HepG2 (cell line): ENCODE measurements around the gene RIMS3. TPM values are rescaled to one million over a fixed set of nuclear protein-coding genes. Genes with fewer than 3 reads are reported as not detected.
A peak's percentile ranks its signal among the peaks of the same experiment; 100 is the strongest.

Source experiments
- HNRNPUL1 ChIP-seq: fragments of 200-400 bp; formaldehyde crosslinking; IDR thresholded peaks from 2 replicates; pipeline ENCODE4 v1.6.1; 2017; ENCODE audit warnings: low read depth, mild to moderate bottlenecking, low read length, moderate library complexity
- ZMYM3 ChIP-seq: sonication (generic); formaldehyde crosslinking; IDR thresholded peaks from 2 replicates; pipeline ENCODE4 v1.5.1; 2020; ENCODE audit warnings: mild to moderate bottlenecking, missing genetic modification reagents
- ZNF430 ChIP-seq: sonication (generic); formaldehyde crosslinking; IDR thresholded peaks from 2 replicates; pipeline ENCODE4 v1.9.0; 2021; ENCODE audit warnings: mild to moderate bottlenecking, missing genetic modification reagents
- polyA plus RNA-seq, 8 experiments: library from polyadenylated mRNA; depleted of rRNA in 3 of 8; stranded (reverse) in 7 of 8; unstranded in 1 of 8; fragments of >200 nt; fragmentation: Illumina TruSeq in 4 of 8; extraction: Trizol in 4 of 8; gene quantifications; 2 replicates each; pipeline versions ENCODE4 v1.2.1 to v1.2.3, GENCODE V29; 2011 to 2016; ENCODE audit warnings: low read depth in 4 of 8, missing spikeins in 1 of 8, mixed read lengths in 1 of 8; ENCODE audit not compliant: insufficient read depth in 1 of 8
- total RNA-seq, 5 experiments: library from RNA; depleted of rRNA; stranded (reverse); fragments of >200 nt; fragmentation: Illumina TruSeq; extraction: Trizol; gene quantifications; 2 replicates each; pipeline ENCODE4 v1.2.3, GENCODE V29; 2016; ENCODE audit warnings: low read depth in 1 of 5
- TF ChIP-seq, protein P1 (sequence below): sonication (generic); formaldehyde crosslinking; IDR thresholded peaks from 2 replicates; pipeline ENCODE4 v1.8.0; 2023; ENCODE audit warnings: mild to moderate bottlenecking, missing genetic modification reagents
- TF ChIP-seq, protein P2 (sequence below), 2 experiments: fragments of 450-650 bp in 1 of 2; sonication (generic) in 1 of 2; formaldehyde crosslinking in 1 of 2; IDR thresholded peaks; 2 replicates each; pipeline versions ENCODE4 v1.6.1 to v1.8.0; 2016 to 2022; ENCODE audit warnings: antibody characterized with exemption in 1 of 2, mild to moderate bottlenecking in 1 of 2, missing genetic modification reagents in 1 of 2
- TF ChIP-seq, protein P3 (sequence below): sonication (generic); formaldehyde crosslinking; conservative IDR thresholded peaks from 2 replicates; pipeline ENCODE4 v1.8.1; 2023; ENCODE audit warnings: missing genetic modification reagents

Gene RIMS3
- total and polyA plus RNA-seq, 2 of the 13 experiments (the other 11 are each of a cell fraction or from before 2014, with no cell fraction given): 2.1 to 5.4 TPM

DNA sequence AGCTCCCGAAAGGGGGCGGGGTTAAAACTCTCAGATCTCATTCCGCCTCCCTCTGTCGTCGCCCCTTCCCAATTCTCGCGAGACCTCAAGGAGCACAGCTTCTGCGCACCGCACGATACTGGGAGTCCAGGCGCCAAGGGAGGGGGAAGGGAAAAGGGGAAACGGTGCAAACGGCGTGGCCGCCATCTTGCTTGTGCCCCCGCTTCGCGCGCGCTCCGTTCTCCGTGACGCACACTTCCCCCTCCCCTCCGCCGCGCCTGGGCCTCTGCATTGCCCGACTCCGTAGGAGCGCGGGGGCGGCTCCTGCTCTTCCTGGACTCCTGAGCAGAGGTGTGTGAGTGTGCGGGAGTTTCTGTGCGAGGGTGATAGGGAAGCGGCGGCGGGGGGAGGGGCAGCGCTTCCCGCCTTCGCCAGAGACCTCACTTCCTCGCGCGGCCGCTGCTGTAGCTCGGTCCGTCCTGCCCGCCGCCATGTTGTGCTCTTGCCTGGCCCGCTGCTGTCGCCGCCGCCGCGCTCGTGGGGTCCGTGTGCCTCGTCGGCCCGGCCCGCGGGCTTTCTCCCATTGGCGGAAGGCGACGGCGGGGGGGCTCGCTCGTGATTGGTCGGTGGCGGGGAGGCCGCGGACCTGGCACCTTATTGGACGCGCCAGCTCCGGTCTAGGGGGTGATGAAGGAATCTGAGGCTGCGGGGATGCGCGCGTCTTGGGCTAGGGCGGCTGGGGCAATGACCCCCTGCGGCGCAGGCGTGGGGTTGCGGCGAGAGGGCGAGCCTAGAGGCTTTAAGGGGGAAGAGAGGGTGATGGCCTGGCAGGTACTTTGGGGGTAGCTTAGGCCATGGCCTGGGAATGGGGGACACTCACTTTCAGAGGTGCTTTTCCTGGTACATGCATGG, 26.3 kb upstream of the RIMS3 start, which contains the start of gene NFYC (continued):
- TF ChIP-seq ZMYM3 (CRISPR knock-in tag) (peak; percentile 77; the same call in 1 of the 2 replicates), HNRNPUL1 (no peak), ZNF430 (peak; percentile 91; the same call in 1 of the 2 replicates)
- TF ChIP-seq, protein P1, sequence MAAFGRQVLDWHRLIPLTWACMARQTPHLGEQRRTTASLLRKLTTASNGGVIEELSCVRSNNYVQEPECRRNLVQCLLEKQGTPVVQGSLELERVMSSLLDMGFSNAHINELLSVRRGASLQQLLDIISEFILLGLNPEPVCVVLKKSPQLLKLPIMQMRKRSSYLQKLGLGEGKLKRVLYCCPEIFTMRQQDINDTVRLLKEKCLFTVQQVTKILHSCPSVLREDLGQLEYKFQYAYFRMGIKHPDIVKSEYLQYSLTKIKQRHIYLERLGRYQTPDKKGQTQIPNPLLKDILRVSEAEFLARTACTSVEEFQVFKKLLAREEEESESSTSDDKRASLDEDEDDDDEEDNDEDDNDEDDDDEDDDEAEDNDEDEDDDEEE (CRISPR knock-in tag): peak; percentile 86
- TF ChIP-seq, protein P2, sequence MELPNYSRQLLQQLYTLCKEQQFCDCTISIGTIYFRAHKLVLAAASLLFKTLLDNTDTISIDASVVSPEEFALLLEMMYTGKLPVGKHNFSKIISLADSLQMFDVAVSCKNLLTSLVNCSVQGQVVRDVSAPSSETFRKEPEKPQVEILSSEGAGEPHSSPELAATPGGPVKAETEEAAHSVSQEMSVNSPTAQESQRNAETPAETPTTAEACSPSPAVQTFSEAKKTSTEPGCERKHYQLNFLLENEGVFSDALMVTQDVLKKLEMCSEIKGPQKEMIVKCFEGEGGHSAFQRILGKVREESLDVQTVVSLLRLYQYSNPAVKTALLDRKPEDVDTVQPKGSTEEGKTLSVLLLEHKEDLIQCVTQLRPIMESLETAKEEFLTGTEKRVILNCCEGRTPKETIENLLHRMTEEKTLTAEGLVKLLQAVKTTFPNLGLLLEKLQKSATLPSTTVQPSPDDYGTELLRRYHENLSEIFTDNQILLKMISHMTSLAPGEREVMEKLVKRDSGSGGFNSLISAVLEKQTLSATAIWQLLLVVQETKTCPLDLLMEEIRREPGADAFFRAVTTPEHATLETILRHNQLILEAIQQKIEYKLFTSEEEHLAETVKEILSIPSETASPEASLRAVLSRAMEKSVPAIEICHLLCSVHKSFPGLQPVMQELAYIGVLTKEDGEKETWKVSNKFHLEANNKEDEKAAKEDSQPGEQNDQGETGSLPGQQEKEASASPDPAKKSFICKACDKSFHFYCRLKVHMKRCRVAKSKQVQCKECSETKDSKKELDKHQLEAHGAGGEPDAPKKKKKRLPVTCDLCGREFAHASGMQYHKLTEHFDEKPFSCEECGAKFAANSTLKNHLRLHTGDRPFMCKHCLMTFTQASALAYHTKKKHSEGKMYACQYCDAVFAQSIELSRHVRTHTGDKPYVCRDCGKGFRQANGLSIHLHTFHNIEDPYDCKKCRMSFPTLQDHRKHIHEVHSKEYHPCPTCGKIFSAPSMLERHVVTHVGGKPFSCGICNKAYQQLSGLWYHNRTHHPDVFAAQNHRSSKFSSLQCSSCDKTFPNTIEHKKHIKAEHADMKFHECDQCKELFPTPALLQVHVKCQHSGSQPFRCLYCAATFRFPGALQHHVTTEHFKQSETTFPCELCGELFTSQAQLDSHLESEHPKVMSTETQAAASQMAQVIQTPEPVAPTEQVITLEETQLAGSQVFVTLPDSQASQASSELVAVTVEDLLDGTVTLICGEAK (IDR thresholded peaks at IDR 0.05): no peak
- TF ChIP-seq, protein P2 (CRISPR knock-in tag; IDR thresholded peaks at IDR 0.05): peak; percentile 77
- TF ChIP-seq, protein P3, sequence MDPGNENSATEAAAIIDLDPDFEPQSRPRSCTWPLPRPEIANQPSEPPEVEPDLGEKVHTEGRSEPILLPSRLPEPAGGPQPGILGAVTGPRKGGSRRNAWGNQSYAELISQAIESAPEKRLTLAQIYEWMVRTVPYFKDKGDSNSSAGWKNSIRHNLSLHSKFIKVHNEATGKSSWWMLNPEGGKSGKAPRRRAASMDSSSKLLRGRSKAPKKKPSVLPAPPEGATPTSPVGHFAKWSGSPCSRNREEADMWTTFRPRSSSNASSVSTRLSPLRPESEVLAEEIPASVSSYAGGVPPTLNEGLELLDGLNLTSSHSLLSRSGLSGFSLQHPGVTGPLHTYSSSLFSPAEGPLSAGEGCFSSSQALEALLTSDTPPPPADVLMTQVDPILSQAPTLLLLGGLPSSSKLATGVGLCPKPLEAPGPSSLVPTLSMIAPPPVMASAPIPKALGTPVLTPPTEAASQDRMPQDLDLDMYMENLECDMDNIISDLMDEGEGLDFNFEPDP (CRISPR knock-in tag): no peak
